ENCODE data around the gene LAMA3. TPM values are rescaled to one million over a fixed set of nuclear protein-coding genes. Genes with fewer than 3 reads are reported as not detected.

Gene LAMA3
- polyA plus RNA-seq, 1 donor: 48.8 TPM

- Histone ChIP-seq H3K27ac (ENCODE audit: low read length) (no peak overlapping the region), H3K36me3 (ENCODE audit: control insufficient read depth, insufficient read depth, low read length) (no peaks in the 10 kb centered on the region), H3K27me3 (ENCODE audit: control insufficient read depth, insufficient read depth, low read length) (no peaks in the 10 kb centered on the region), H3K4me3 (ENCODE audit: low read length) (no peak overlapping the region), H3K4me1 (ENCODE audit: control insufficient read depth, insufficient read depth, low read length) (peaks cover 18% of the 10 kb centered on the region), H3K9me3 (ENCODE audit: control insufficient read depth, low read depth, low read length) (no peaks in the 10 kb centered on the region)
- DNase-seq: peak in 1 of 2 donors; percentile 25
- no CpG with 5 or more reads among the region's 5 CpGs for WGBS (ENCODE audit: insufficient coverage, low lambda C conversion rate)
These were observed 167.4 kb downstream of the LAMA3 start for GRCh38 chr18:23856466-23857163.

GRCh38 chr18:23857164-23857552 lies 167.9 kb downstream of the LAMA3 start:
- H3K9me3 ChIP-seq (ENCODE audit: control insufficient read depth, low read depth, low read length): no peaks in the 10 kb centered on the region
- H3K4me3 ChIP-seq (ENCODE audit: low read length): no peak overlapping the region
- no peak overlapping the region for H3K27ac ChIP-seq (ENCODE audit: low read length)
- H3K36me3 ChIP-seq (ENCODE audit: control insufficient read depth, insufficient read depth, low read length): no peaks in the 10 kb centered on the region
- no CpG with 5 or more reads among the region's 5 CpGs for WGBS (ENCODE audit: insufficient coverage, low lambda C conversion rate)
- DNase-seq: no peak
- H3K27me3 ChIP-seq (ENCODE audit: control insufficient read depth, insufficient read depth, low read length): no peaks in the 10 kb centered on the region
- peaks cover 18% of the 10 kb centered on the region for H3K4me1 ChIP-seq (ENCODE audit: control insufficient read depth, insufficient read depth, low read length)

GRCh38 chr18:23857756-23858155 lies 168.5 kb downstream of the LAMA3 start:
- Histone ChIP-seq H3K4me1 (ENCODE audit: control insufficient read depth, insufficient read depth, low read length) (peaks cover 18% of the 10 kb centered on the region), H3K27ac (ENCODE audit: low read length) (no peak overlapping the region), H3K27me3 (ENCODE audit: control insufficient read depth, insufficient read depth, low read length) (no peaks in the 10 kb centered on the region), H3K4me3 (ENCODE audit: low read length) (no peak overlapping the region), H3K36me3 (ENCODE audit: control insufficient read depth, insufficient read depth, low read length) (no peaks in the 10 kb centered on the region), H3K9me3 (ENCODE audit: control insufficient read depth, low read depth, low read length) (no peaks in the 10 kb centered on the region)
- no peak for DNase-seq
- WGBS (ENCODE audit: insufficient coverage, low lambda C conversion rate): no CpG with 5 or more reads among the region's 9 CpGs

- no peaks in the 10 kb centered on the region for H3K36me3 ChIP-seq (ENCODE audit: control insufficient read depth, insufficient read depth, low read length)
- peak; percentile 70 to 82 for DNase-seq
- no peak overlapping the region for H3K4me3 ChIP-seq (ENCODE audit: low read length)
- 29% methylated on average over 1 of the region's 3 CpGs for WGBS (ENCODE audit: insufficient coverage, low lambda C conversion rate)
- peaks cover 18% of the 10 kb centered on the region for H3K4me1 ChIP-seq (ENCODE audit: control insufficient read depth, insufficient read depth, low read length)
- no peaks in the 10 kb centered on the region for H3K27me3 ChIP-seq (ENCODE audit: control insufficient read depth, insufficient read depth, low read length)
- H3K9me3 ChIP-seq (ENCODE audit: control insufficient read depth, low read depth, low read length): no peaks in the 10 kb centered on the region
- H3K27ac ChIP-seq (ENCODE audit: low read length): peak overlapping the region; percentile 14
These were observed 170.4 kb downstream of the LAMA3 start for GRCh38 chr18:23859466-23860336.

GRCh38 chr18:23861326-23861725 lies 172.1 kb downstream of the LAMA3 start:
- WGBS (ENCODE audit: insufficient coverage, low lambda C conversion rate): no CpG with 5 or more reads among the region's 6 CpGs
- no peak overlapping the region for H3K27ac ChIP-seq (ENCODE audit: low read length)
- no peak overlapping the region for H3K4me3 ChIP-seq (ENCODE audit: low read length)
- H3K4me1 ChIP-seq (ENCODE audit: control insufficient read depth, insufficient read depth, low read length): peaks cover 14% of the 10 kb centered on the region
- H3K9me3 ChIP-seq (ENCODE audit: control insufficient read depth, low read depth, low read length): no peaks in the 10 kb centered on the region
- no peak for DNase-seq
- H3K36me3 ChIP-seq (ENCODE audit: control insufficient read depth, insufficient read depth, low read length): no peaks in the 10 kb centered on the region
- no peaks in the 10 kb centered on the region for H3K27me3 ChIP-seq (ENCODE audit: control insufficient read depth, insufficient read depth, low read length)

DNA sequence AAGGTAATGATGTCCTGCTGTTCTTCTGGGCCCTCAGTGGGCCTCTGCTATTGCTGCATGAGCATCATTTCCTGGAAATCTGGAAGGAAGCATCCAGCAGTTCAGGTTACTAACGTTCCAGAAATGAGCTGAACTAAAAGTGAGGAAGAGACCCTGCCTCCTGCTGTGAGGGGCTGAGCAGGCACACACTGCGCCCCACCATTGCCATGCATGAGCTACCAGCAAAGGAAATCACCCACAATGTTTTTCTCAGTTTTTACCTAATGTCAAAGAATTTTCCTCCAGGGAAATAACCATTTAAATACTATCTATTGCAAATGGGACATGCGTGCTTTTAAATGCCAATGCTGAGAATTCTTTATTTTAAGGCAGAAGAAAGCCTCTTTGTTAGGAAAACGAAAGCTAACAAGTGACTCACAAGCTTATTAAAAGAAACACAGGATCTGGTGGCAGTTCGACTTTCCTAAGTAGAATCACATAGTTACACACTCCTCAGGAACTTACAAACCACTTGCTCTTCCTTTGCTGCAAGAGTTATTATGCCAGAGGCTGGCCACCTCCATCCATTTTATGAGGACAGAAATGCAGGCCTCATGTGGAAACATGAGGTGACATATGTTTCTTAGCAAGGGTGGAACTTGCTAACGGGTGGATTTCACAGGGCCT lies 172.7 kb downstream of the LAMA3 start:
- Histone ChIP-seq H3K4me3 (ENCODE audit: low read length) (no peak overlapping the region), H3K4me1 (ENCODE audit: control insufficient read depth, insufficient read depth, low read length) (peaks cover 11% of the 10 kb centered on the region), H3K9me3 (ENCODE audit: control insufficient read depth, low read depth, low read length) (no peaks in the 10 kb centered on the region), H3K27me3 (ENCODE audit: control insufficient read depth, insufficient read depth, low read length) (no peaks in the 10 kb centered on the region), H3K27ac (ENCODE audit: low read length) (no peak overlapping the region), H3K36me3 (ENCODE audit: control insufficient read depth, insufficient read depth, low read length) (no peaks in the 10 kb centered on the region)
- DNase-seq: no peak
- WGBS (ENCODE audit: insufficient coverage, low lambda C conversion rate): 83% methylated on average over 2 of the region's 6 CpGs

GRCh38 chr18:23864624-23865023 lies 175.4 kb downstream of the LAMA3 start:
- Histone ChIP-seq H3K27me3 (ENCODE audit: control insufficient read depth, insufficient read depth, low read length) (no peaks in the 10 kb centered on the region), H3K4me3 (ENCODE audit: low read length) (no peak overlapping the region), H3K27ac (ENCODE audit: low read length) (no peak overlapping the region), H3K36me3 (ENCODE audit: control insufficient read depth, insufficient read depth, low read length) (no peaks in the 10 kb centered on the region), H3K9me3 (ENCODE audit: control insufficient read depth, low read depth, low read length) (no peaks in the 10 kb centered on the region), H3K4me1 (ENCODE audit: control insufficient read depth, insufficient read depth, low read length) (peaks cover 5% of the 10 kb centered on the region)
- DNase-seq: no peak
- WGBS (ENCODE audit: insufficient coverage, low lambda C conversion rate): 100% methylated on average over 1 of the region's 4 CpGs

- no peaks in the 10 kb centered on the region for H3K9me3 ChIP-seq (ENCODE audit: control insufficient read depth, low read depth, low read length)
- DNase-seq: no peak
- H3K27ac ChIP-seq (ENCODE audit: low read length): no peak overlapping the region
- peaks cover 14% of the 10 kb centered on the region for H3K4me1 ChIP-seq (ENCODE audit: control insufficient read depth, insufficient read depth, low read length)
- H3K27me3 ChIP-seq (ENCODE audit: control insufficient read depth, insufficient read depth, low read length): no peaks in the 10 kb centered on the region
- no peak overlapping the region for H3K4me3 ChIP-seq (ENCODE audit: low read length)
- no peaks in the 10 kb centered on the region for H3K36me3 ChIP-seq (ENCODE audit: control insufficient read depth, insufficient read depth, low read length)
- WGBS (ENCODE audit: insufficient coverage, low lambda C conversion rate): no CpG with 5 or more reads among the region's 5 CpGs
These were observed 177.8 kb downstream of the LAMA3 start for GRCh38 chr18:23867006-23867405.

GRCh38 chr18:23868136-23868785 lies 179.0 kb downstream of the LAMA3 start:
- no peaks in the 10 kb centered on the region for H3K27me3 ChIP-seq (ENCODE audit: control insufficient read depth, insufficient read depth, low read length)
- no peaks in the 10 kb centered on the region for H3K36me3 ChIP-seq (ENCODE audit: control insufficient read depth, insufficient read depth, low read length)
- WGBS (ENCODE audit: insufficient coverage, low lambda C conversion rate): no CpG with 5 or more reads among the region's 3 CpGs
- no peak overlapping the region for H3K4me3 ChIP-seq (ENCODE audit: low read length)
- H3K27ac ChIP-seq (ENCODE audit: low read length): no peak overlapping the region
- H3K9me3 ChIP-seq (ENCODE audit: control insufficient read depth, low read depth, low read length): no peaks in the 10 kb centered on the region
- no peak for DNase-seq
- peaks cover 21% of the 10 kb centered on the region for H3K4me1 ChIP-seq (ENCODE audit: control insufficient read depth, insufficient read depth, low read length)

All from large intestine (tissue), 3 donors.